ENCODE data around the gene WWOX. TPM values are rescaled to one million over a fixed set of nuclear protein-coding genes. Genes with fewer than 3 reads are reported as not detected.

The WWOX gene
- total and polyA plus RNA-seq, 2 of the 8 experiments (the other 6 are each of a cell fraction or from before 2014, with no cell fraction given), result 5.4 to 16.7 TPM

GRCh38 chr16:78576941-78577340 is 477.5 kb downstream of the WWOX start (continued):
- TF ChIP-seq CHD7 (IDR thresholded peaks at IDR 0.05; ENCODE audit: insufficient replicate concordance, low read length) (no peak), BCL11A (IDR thresholded peaks at IDR 0.05; ENCODE audit: low read depth in 2 of 2, low read length in 2 of 2) (no peak), NANOG (IDR thresholded peaks at IDR 0.05; ENCODE audit: insufficient read depth, low read depth, low read length, poor library complexity, severe bottlenecking) (no peak), USF2 (IDR thresholded peaks at IDR 0.05; ENCODE audit: low read length) (no peak), KDM4A (IDR thresholded peaks at IDR 0.05; ENCODE audit: low read depth, low read length, severe bottlenecking) (no peak), BRCA1 (IDR thresholded peaks at IDR 0.05; ENCODE audit: low read depth, low read length) (no peak), BACH1 (IDR thresholded peaks at IDR 0.05; ENCODE audit: low read length) (no peak), EZH2 (IDR thresholded peaks at IDR 0.05; ENCODE audit: low read depth, low read length, severe bottlenecking) (no peak)
- TF ChIP-seq, protein P1, sequence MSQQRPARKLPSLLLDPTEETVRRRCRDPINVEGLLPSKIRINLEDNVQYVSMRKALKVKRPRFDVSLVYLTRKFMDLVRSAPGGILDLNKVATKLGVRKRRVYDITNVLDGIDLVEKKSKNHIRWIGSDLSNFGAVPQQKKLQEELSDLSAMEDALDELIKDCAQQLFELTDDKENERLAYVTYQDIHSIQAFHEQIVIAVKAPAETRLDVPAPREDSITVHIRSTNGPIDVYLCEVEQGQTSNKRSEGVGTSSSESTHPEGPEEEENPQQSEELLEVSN (IDR thresholded peaks at IDR 0.05), result no peak

All from H1 (cell line).